Subcutaneous abdominal adipose tissue (tissue), 5 donors: ENCODE results near the gene HBE1.

Experiments used
- H3K27ac ChIP-seq: one replicate; pipeline ENCODE4 v1.7.0; 2013; ENCODE audit warnings: low read depth, mild to moderate bottlenecking, inconsistent platforms, low read length, moderate library complexity
- H3K27me3 ChIP-seq, 5 donors: one replicate each; pipeline ENCODE4 v1.7.0; 2013; ENCODE audit warnings: low read length in 5 of 5, inconsistent platforms in 1 of 5; ENCODE audit not compliant: control insufficient read depth in 5 of 5, insufficient read depth in 4 of 5
- H3K36me3 ChIP-seq, 5 donors: one replicate each; pipeline ENCODE4 v1.7.0; 2013; ENCODE audit warnings: low read length in 5 of 5; ENCODE audit not compliant: control insufficient read depth in 5 of 5, insufficient read depth in 5 of 5
- H3K4me1 ChIP-seq, 5 donors: one replicate each; pipeline ENCODE4 v1.7.0; 2013; ENCODE audit warnings: low read length in 5 of 5, mild to moderate bottlenecking in 3 of 5, moderate library complexity in 1 of 5; ENCODE audit not compliant: control insufficient read depth in 5 of 5, insufficient read depth in 5 of 5
- H3K4me3 ChIP-seq, 5 donors: one replicate each; pipeline ENCODE4 v1.7.0; 2013; ENCODE audit warnings: low read length in 5 of 5, low read depth in 1 of 5
- H3K9ac ChIP-seq, 5 donors: one replicate each; pipeline ENCODE4 v1.7.0; 2013; ENCODE audit warnings: low read length in 5 of 5, mild to moderate bottlenecking in 4 of 5, moderate library complexity in 3 of 5
- H3K9me3 ChIP-seq, 5 donors: one replicate each; pipeline ENCODE4 v1.7.0; 2013; ENCODE audit warnings: low read length in 5 of 5; ENCODE audit not compliant: control insufficient read depth in 5 of 5
- donor health status: healthy.
- donor health status: healthy.
- donor health status: healthy.
- donor health status: healthy.
- donor health status: healthy.

Gene HBE1

DNA sequence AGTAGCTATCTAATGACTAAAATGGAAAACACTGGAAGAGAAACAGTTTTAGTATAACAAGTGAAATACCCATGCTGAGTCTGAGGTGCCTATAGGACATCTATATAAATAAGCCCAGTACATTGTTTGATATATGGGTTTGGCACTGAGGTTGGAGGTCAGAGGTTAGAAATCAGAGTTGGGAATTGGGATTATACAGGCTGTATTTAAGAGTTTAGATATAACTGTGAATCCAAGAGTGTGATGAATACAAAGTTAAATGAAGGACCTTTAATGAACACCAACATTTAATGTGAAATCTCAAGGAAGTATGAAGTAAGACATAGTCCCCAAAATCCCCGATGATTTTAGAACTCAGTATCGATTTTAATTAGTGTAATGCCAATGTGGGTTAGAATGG, 32.3 kb downstream of the HBE1 start:
- no peaks in the 10 kb centered on the region for H3K36me3 ChIP-seq
- H3K27ac ChIP-seq, result no peak overlapping the region
- no peaks in the 10 kb centered on the region for H3K27me3 ChIP-seq
- H3K4me1 ChIP-seq, result no peaks in the 10 kb centered on the region
- H3K9me3 ChIP-seq, result no peaks in the 10 kb centered on the region
- H3K9ac ChIP-seq, result no peak overlapping the region
- H3K4me3 ChIP-seq, result no peak overlapping the region

DNA sequence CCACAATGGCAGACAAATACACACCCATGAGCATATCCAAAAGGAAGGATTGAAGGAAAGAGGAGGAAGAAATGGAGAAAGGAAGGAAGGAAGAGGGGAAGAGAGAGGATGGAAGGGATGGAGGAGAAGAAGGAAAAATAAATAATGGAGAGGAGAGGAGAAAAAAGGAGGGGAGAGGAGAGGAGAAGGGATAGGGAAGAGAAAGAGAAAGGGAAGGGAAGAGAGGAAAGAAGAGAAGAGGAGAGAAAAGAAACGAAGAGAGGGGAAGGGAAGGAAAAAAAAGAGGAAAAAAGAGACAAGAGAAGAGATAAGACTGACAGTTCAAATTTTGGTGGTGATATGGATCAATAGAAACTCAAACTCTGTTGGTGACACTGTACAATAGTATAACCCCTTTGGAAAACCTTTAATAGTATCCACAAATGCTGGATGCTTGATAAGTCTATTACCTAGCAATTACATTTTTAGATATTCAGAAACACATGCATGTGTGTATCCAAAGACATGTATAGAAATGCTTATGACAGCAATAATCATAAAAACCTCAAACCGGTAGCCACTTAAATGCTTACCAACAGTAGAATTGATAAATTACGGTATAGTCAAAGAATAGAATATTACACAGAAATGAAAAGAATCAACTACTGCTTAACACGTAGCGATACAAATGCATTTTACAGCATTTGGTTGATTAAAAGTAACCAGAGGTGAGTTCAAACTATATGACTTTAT, 34.2 kb downstream of the HBE1 start:
- no peaks in the 10 kb centered on the region for H3K36me3 ChIP-seq

DNA sequence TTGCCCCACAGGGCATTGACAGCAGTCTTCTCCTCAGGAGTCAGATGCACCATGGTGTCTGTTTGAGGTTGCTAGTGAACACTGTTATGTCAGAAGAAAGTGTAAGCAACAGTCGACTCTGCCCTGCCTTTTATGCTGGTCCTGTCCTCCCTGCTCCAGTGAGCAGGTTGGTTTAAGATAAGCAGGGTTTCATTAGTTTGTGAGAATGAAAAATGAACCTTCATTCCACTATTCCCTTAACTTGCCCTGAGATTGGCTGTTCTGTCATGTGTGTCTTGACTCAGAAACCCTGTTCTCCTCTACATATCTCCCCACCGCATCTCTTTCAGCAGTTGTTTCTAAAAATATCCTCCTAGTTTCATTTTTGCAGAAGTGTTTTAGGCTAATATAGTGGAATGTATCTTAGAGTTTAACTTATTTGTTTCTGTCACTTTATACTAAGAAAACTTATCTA, 35.3 kb downstream of the HBE1 start, which contains the start of gene HBD:
HBD (minus strand) TSS at position 103 of the 454 bp plus-strand sequence; CDS start at position 53, 50 bp downstream.
- no peak within 1 kb of the TSS for H3K9ac ChIP-seq
- no peaks in the 10 kb centered on the region for H3K9me3 ChIP-seq
- no peak within 1 kb of the TSS for H3K4me3 ChIP-seq
- H3K27me3 ChIP-seq, result no peaks in the 10 kb centered on the region
- no peak within 1 kb of the TSS for H3K27ac ChIP-seq
- H3K4me1 ChIP-seq, result no peaks in the 10 kb centered on the region
- H3K36me3 ChIP-seq, result no peaks in the 10 kb centered on the region

More for the DNA sequence above, 34.2 kb downstream of the HBE1 start:
- Histone ChIP-seq H3K27me3 (no peaks in the 10 kb centered on the region), H3K9me3 (no peaks in the 10 kb centered on the region), H3K9ac (no peak overlapping the region), H3K4me3 (no peak overlapping the region), H3K27ac (no peak overlapping the region), H3K4me1 (no peaks in the 10 kb centered on the region)

GRCh38 chr11:5233307-5233706, 36.4 kb downstream of the HBE1 start:
- Histone ChIP-seq H3K4me1 (no peaks in the 10 kb centered on the region), H3K9ac (no peak overlapping the region), H3K9me3 (no peaks in the 10 kb centered on the region), H3K36me3 (no peaks in the 10 kb centered on the region), H3K27me3 (no peaks in the 10 kb centered on the region), H3K27ac (no peak overlapping the region), H3K4me3 (no peak overlapping the region)

- no peaks in the 10 kb centered on the region for H3K27me3 ChIP-seq
Measured at GRCh38 chr11:5232821-5233220, 36.9 kb downstream of the HBE1 start.

DNA sequence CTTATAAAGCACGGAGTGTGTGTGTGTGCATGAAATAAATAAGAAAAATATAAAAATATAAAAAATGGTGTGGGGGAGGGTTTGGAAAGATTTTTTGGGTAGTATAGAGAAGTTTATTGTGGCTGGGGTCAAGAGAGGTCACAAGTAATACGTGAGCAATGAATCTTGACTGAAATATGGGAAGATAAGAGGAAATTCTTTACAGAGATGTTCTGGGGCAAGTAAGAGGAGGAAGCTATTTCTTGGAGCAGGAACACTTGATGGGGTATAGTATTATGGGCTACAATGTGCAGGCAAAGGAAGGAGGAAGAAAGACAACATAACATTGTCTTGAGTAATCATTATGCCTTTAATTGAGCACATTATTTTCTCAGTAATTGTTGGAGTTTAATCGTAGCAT, 37.6 kb downstream of the HBE1 start:
- no peak overlapping the region for H3K9ac ChIP-seq

More at GRCh38 chr11:5232821-5233220, 36.9 kb downstream of the HBE1 start:
- Histone ChIP-seq H3K9ac (no peak overlapping the region), H3K4me1 (no peaks in the 10 kb centered on the region), H3K9me3 (no peaks in the 10 kb centered on the region), H3K27ac (no peak overlapping the region), H3K4me3 (no peak overlapping the region), H3K36me3 (no peaks in the 10 kb centered on the region)

GRCh38 chr11:5231111-5231510, 38.6 kb downstream of the HBE1 start:
- H3K36me3 ChIP-seq, result no peaks in the 10 kb centered on the region
- no peak overlapping the region for H3K4me3 ChIP-seq
- H3K4me1 ChIP-seq, result no peaks in the 10 kb centered on the region
- no peak overlapping the region for H3K9ac ChIP-seq
- no peak overlapping the region for H3K27ac ChIP-seq
- H3K9me3 ChIP-seq, result no peaks in the 10 kb centered on the region
- no peaks in the 10 kb centered on the region for H3K27me3 ChIP-seq

More for the DNA sequence above, 37.6 kb downstream of the HBE1 start:
- H3K9me3 ChIP-seq, result no peaks in the 10 kb centered on the region
- no peaks in the 10 kb centered on the region for H3K4me1 ChIP-seq
- no peaks in the 10 kb centered on the region for H3K27me3 ChIP-seq
- no peak overlapping the region for H3K4me3 ChIP-seq
- no peak overlapping the region for H3K27ac ChIP-seq
- H3K36me3 ChIP-seq, result no peaks in the 10 kb centered on the region

- Histone ChIP-seq H3K27ac (no peak overlapping the region), H3K9ac (no peak overlapping the region), H3K9me3 (no peaks in the 10 kb centered on the region), H3K4me3 (no peak overlapping the region), H3K27me3 (no peaks in the 10 kb centered on the region), H3K4me1 (no peaks in the 10 kb centered on the region), H3K36me3 (no peaks in the 10 kb centered on the region)
Measured at GRCh38 chr11:5230266-5230665, 39.5 kb downstream of the HBE1 start.

GRCh38 chr11:5229796-5230195, 39.9 kb downstream of the HBE1 start:
- Histone ChIP-seq H3K27ac (no peak overlapping the region), H3K27me3 (no peaks in the 10 kb centered on the region), H3K9ac (no peak overlapping the region), H3K4me3 (no peak overlapping the region), H3K4me1 (no peaks in the 10 kb centered on the region), H3K36me3 (no peaks in the 10 kb centered on the region), H3K9me3 (no peaks in the 10 kb centered on the region)

- no peaks in the 10 kb centered on the region for H3K36me3 ChIP-seq
- no peak overlapping the region for H3K9ac ChIP-seq
- H3K9me3 ChIP-seq, result no peaks in the 10 kb centered on the region
- no peaks in the 10 kb centered on the region for H3K27me3 ChIP-seq
- no peaks in the 10 kb centered on the region for H3K4me1 ChIP-seq
- no peak overlapping the region for H3K4me3 ChIP-seq
- no peak overlapping the region for H3K27ac ChIP-seq
Measured at GRCh38 chr11:5229356-5229755, 40.4 kb downstream of the HBE1 start.
